OCI-LY1 (cell line): ENCODE measurements around the gene GPRIN3.

ENCODE experiments used
- EZH2 ChIP-seq: fragments of 200-600 bp; sonication (generic), shearing (Covaris generic); IDR thresholded peaks from 2 replicates; pipeline ENCODE4 v1.8.0; 2017; ENCODE audit warnings: borderline replicate concordance, mixed run types, mild to moderate bottlenecking, antibody characterized with exemption, low read length, moderate library complexity, mixed read lengths
- TF ChIP-seq, protein P1 (sequence below): fragments of 200-600 bp; sonication (generic), shearing (Covaris generic); IDR thresholded peaks from 2 replicates; pipeline ENCODE4 v1.5.1; 2017; ENCODE audit warnings: mild to moderate bottlenecking, antibody characterized with exemption, low read length, moderate library complexity, mixed read lengths

DNA sequence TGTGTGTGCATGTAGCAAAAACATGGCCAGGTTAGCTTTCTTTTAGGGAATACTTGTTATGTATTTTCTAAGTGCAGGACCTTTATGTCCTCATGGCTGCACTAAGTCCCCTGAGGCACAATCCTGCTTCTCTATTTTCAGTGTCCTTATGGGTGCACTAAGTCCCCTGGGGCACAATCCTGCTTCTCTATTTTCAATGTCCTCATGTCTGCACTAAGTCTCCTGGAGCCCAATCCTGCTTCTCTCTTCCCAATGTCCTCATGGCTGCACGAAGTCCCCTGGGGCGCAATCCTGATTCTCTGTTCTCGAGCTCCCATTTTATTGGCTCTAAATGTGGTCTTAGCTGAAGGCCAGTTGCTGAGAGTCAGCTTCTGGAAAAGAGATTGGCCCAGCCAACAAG, 49.7 kb upstream of the GPRIN3 start:
- TF ChIP-seq, protein P1, sequence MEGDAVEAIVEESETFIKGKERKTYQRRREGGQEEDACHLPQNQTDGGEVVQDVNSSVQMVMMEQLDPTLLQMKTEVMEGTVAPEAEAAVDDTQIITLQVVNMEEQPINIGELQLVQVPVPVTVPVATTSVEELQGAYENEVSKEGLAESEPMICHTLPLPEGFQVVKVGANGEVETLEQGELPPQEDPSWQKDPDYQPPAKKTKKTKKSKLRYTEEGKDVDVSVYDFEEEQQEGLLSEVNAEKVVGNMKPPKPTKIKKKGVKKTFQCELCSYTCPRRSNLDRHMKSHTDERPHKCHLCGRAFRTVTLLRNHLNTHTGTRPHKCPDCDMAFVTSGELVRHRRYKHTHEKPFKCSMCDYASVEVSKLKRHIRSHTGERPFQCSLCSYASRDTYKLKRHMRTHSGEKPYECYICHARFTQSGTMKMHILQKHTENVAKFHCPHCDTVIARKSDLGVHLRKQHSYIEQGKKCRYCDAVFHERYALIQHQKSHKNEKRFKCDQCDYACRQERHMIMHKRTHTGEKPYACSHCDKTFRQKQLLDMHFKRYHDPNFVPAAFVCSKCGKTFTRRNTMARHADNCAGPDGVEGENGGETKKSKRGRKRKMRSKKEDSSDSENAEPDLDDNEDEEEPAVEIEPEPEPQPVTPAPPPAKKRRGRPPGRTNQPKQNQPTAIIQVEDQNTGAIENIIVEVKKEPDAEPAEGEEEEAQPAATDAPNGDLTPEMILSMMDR, result no peak
- TF ChIP-seq EZH2, result no peak
